Keratinocyte (primary cell): ENCODE data around the gene PGAM2.

Source experiments
- EZH2 ChIP-seq: IDR thresholded peaks from one replicate; pipeline ENCODE4 v1.6.1; 2012; ENCODE audit warnings: inconsistent platforms, mild to moderate bottlenecking, low read length, moderate library complexity
- TF ChIP-seq, protein P1 (sequence below), 3 experiments: IDR thresholded peaks in 1 of 3; conservative IDR thresholded peaks in 1 of 3; optimal IDR thresholded peaks in 1 of 3; 2 replicates in 2 of 3; 3 replicates in 1 of 3; pipeline versions ENCODE3 to v1.5.1; 2011; ENCODE audit warnings: low read length in 3 of 3, mild to moderate bottlenecking in 3 of 3, moderate library complexity in 2 of 3, control low read depth in 1 of 3, inconsistent platforms in 1 of 3; ENCODE audit not compliant: insufficient read depth in 2 of 3; ENCODE audit errors: extremely low read depth in 1 of 3

DNA sequence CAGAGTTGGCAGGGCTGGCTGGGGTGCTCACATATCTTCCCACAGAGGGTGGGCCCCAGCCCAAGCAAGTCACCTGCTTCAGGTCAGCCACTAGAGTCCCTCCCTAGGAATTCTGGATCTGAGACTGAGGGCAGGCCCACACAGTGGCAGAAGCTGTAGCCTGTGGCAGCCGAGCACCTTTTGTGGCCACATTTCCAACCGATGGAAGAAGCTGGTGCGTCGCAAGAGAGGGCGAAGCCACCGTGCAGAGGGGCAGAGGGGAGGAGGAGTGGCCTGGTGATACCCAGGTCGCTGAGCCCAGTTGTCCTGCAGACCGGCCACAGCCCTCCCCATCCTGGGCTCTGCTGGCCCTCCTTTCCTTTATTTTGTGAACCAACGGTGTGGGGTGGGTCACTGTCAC lies 11.7 kb upstream of the PGAM2 start:
- TF ChIP-seq, protein P1, sequence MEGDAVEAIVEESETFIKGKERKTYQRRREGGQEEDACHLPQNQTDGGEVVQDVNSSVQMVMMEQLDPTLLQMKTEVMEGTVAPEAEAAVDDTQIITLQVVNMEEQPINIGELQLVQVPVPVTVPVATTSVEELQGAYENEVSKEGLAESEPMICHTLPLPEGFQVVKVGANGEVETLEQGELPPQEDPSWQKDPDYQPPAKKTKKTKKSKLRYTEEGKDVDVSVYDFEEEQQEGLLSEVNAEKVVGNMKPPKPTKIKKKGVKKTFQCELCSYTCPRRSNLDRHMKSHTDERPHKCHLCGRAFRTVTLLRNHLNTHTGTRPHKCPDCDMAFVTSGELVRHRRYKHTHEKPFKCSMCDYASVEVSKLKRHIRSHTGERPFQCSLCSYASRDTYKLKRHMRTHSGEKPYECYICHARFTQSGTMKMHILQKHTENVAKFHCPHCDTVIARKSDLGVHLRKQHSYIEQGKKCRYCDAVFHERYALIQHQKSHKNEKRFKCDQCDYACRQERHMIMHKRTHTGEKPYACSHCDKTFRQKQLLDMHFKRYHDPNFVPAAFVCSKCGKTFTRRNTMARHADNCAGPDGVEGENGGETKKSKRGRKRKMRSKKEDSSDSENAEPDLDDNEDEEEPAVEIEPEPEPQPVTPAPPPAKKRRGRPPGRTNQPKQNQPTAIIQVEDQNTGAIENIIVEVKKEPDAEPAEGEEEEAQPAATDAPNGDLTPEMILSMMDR (optimal IDR thresholded peaks at IDR 0.05 in 1 of 3, IDR thresholded peaks at IDR 0.05 in 1 of 3, conservative IDR thresholded peaks at IDR 0.05 in 1 of 3; ENCODE audit: extremely low read depth in 1 of 3, insufficient read depth in 2 of 3, low read length in 3 of 3): no peak
- TF ChIP-seq EZH2: no peak
